Measurements from ENCODE around the gene CEPT1. TPM values are rescaled to one million over a fixed set of nuclear protein-coding genes. Genes with fewer than 3 reads are reported as not detected.

The CEPT1 gene
- polyA plus RNA-seq, 1 donor from 2014 or later, result 49.1 TPM

GRCh38 chr1:111129376-111129775 lies 10.6 kb upstream of the CEPT1 start:
- Histone ChIP-seq H3K27me3 (ENCODE audit: insufficient read depth, low read depth, low read length) (no peaks in the 10 kb centered on the region), H3K4me2 (ENCODE audit: low read length) (no peak overlapping the region), H2AFZ (ENCODE audit: low read depth, low read length) (no peak overlapping the region), H3K27ac (ENCODE audit: low read length) (no peak overlapping the region), H3K79me2 (replicated peaks; ENCODE audit: insufficient read depth, low read length) (no peaks in the 10 kb centered on the region), H3K9ac (ENCODE audit: low read length) (no peak overlapping the region), H3K9me3 (ENCODE audit: low read length) (no peaks in the 10 kb centered on the region), H3F3A (ENCODE audit: insufficient read depth, low read length, poor library complexity, severe bottlenecking) (no peaks in the 10 kb centered on the region), H3K4me3 (ENCODE audit: low read length) (no peak overlapping the region), H4K20me1 (ENCODE audit: insufficient read depth) (no peaks in the 10 kb centered on the region), H3K9me2 (ENCODE audit: insufficient read depth, low read length) (no peaks in the 10 kb centered on the region), H3K36me3 (ENCODE audit: insufficient read depth, low read length) (peaks cover 9% of the 10 kb centered on the region)
- TF ChIP-seq TAF1 (IDR thresholded peaks at IDR 0.05; ENCODE audit: low read depth), result no peak
- no peak for TF ChIP-seq EP300 (conservative IDR thresholded peaks at IDR 0.05; ENCODE audit: poor library complexity, severe bottlenecking)
- TF ChIP-seq SMC3 (conservative IDR thresholded peaks at IDR 0.05; ENCODE audit: poor library complexity), result no peak
- TF ChIP-seq CTCF (IDR thresholded peaks at IDR 0.05; ENCODE audit: poor library complexity, severe bottlenecking), result no peak
- no peak for TF ChIP-seq EZH2 (IDR thresholded peaks at IDR 0.05; ENCODE audit: borderline replicate concordance, insufficient read depth, low read length, poor library complexity, severe bottlenecking)
- TF ChIP-seq REST (IDR thresholded peaks at IDR 0.05; ENCODE audit: borderline replicate concordance), result no peak
- TF ChIP-seq MXI1 (conservative IDR thresholded peaks at IDR 0.05; ENCODE audit: poor library complexity, severe bottlenecking), result no peak
- TF ChIP-seq POLR2AphosphoS5 (IDR thresholded peaks at IDR 0.05), result no peak
- no peak for TF ChIP-seq RAD21 (conservative IDR thresholded peaks at IDR 0.05)

GRCh38 chr1:111131693-111132092 lies 8.3 kb upstream of the CEPT1 start:
- Histone ChIP-seq H3K27me3 (ENCODE audit: insufficient read depth, low read depth, low read length) (no peaks in the 10 kb centered on the region), H3K9me3 (ENCODE audit: low read length) (no peaks in the 10 kb centered on the region), H2AFZ (ENCODE audit: low read depth, low read length) (no peak overlapping the region), H3K4me2 (ENCODE audit: low read length) (no peak overlapping the region), H3K36me3 (ENCODE audit: insufficient read depth, low read length) (no peaks in the 10 kb centered on the region), H3K9me2 (ENCODE audit: insufficient read depth, low read length) (no peaks in the 10 kb centered on the region), H3K27ac (ENCODE audit: low read length) (no peak overlapping the region), H3K79me2 (replicated peaks; ENCODE audit: insufficient read depth, low read length) (no peaks in the 10 kb centered on the region), H3F3A (ENCODE audit: insufficient read depth, low read length, poor library complexity, severe bottlenecking) (no peaks in the 10 kb centered on the region), H3K9ac (ENCODE audit: low read length) (no peak overlapping the region), H4K20me1 (ENCODE audit: insufficient read depth) (no peaks in the 10 kb centered on the region), H3K4me3 (ENCODE audit: low read length) (no peak overlapping the region)
- no peak for TF ChIP-seq SMC3 (conservative IDR thresholded peaks at IDR 0.05; ENCODE audit: poor library complexity)
- no peak for TF ChIP-seq EP300 (conservative IDR thresholded peaks at IDR 0.05; ENCODE audit: poor library complexity, severe bottlenecking)
- no peak for TF ChIP-seq RAD21 (conservative IDR thresholded peaks at IDR 0.05)
- no peak for TF ChIP-seq MXI1 (conservative IDR thresholded peaks at IDR 0.05; ENCODE audit: poor library complexity, severe bottlenecking)
- no peak for TF ChIP-seq CTCF (IDR thresholded peaks at IDR 0.05; ENCODE audit: poor library complexity, severe bottlenecking)
- TF ChIP-seq EZH2 (IDR thresholded peaks at IDR 0.05; ENCODE audit: borderline replicate concordance, insufficient read depth, low read length, poor library complexity, severe bottlenecking), result no peak
- TF ChIP-seq POLR2AphosphoS5 (IDR thresholded peaks at IDR 0.05), result no peak
- no peak for TF ChIP-seq TAF1 (IDR thresholded peaks at IDR 0.05; ENCODE audit: low read depth)
- no peak for TF ChIP-seq REST (IDR thresholded peaks at IDR 0.05; ENCODE audit: borderline replicate concordance)
